K562 (cell line): Measurements from ENCODE around the gene HOXB13. TPM values are rescaled to one million over a fixed set of nuclear protein-coding genes. Genes with fewer than 3 reads are reported as not detected.

Source experiments
- ATAC-seq: fragments of 200-7000 bp; cut with Tn5 transposase; 3 replicates; pipeline ENCODE4 v1.9.1; 2020; ENCODE audit warnings: moderate library complexity
- BruUV-seq: library from RNA; stranded (reverse); fragments of 400-500 nt; replicated peaks from 2 replicates; lab custom pipeline; 2021; lab: Mats Ljungman, UMichigan
- CTCF ChIA-PET: fragments of 300-600 bp; formaldehyde crosslinking; extraction: SDS; loops from one replicate; lab custom pipeline; 2021; ENCODE audit warnings: low intra/inter-chr PET ratio; lab: Yijun Ruan, JAX
- POLR2A ChIA-PET: fragments of 300-600, 350-650 bp; sonication (Branson Sonifier 250); formaldehyde crosslinking; extraction: SDS; loops from one replicate; lab custom pipeline; 2021; ENCODE audit warnings: antibody characterized with exemption, inconsistent platforms; lab: Yijun Ruan, JAX
- DNase-seq, 4 experiments: peaks; one replicate each; pipeline versions ENCODE4 v3.0.0 to v3.0.0-alpha.2; 2011 to 2018; ENCODE audit warnings: low spot score in 3 of 4, mixed read lengths in 3 of 4; ENCODE audit errors: extremely low read depth in 1 of 4
- FAIRE-seq: peaks from 2 replicates; lab custom pipeline; 2011; peaks lifted over from hg19 to GRCh38; lab: Jason Lieb, UNC
- H2AFZ ChIP-seq: 2 replicates; pipeline ENCODE4 v1.6.0; 2011; ENCODE audit warnings: low read depth, low read length, control low read depth, inconsistent platforms
- H3K27ac ChIP-seq: fragments of 200-600 bp; 3 replicates; pipeline ENCODE4 v1.8.0; 2011; ENCODE audit warnings: low read depth, mild to moderate bottlenecking, control low read depth, inconsistent platforms, low read length, moderate library complexity, mixed read lengths; ENCODE audit errors: extremely low read depth
- H3K27me3 ChIP-seq, 2 experiments: fragments of 300-600 bp in 1 of 2; 2 replicates in 1 of 2; 3 replicates in 1 of 2; pipeline versions ENCODE4 v1.6.0 to v1.8.0; 2011; ENCODE audit warnings: inconsistent platforms in 2 of 2, low read length in 2 of 2, mild to moderate bottlenecking in 1 of 2, mixed read lengths in 1 of 2, moderate library complexity in 1 of 2; ENCODE audit not compliant: control insufficient read depth in 2 of 2, insufficient read depth in 2 of 2
- H3K36me3 ChIP-seq: fragments of 300-600 bp; 3 replicates; pipeline ENCODE4 v1.8.0; 2011; ENCODE audit warnings: mild to moderate bottlenecking, low read length, inconsistent platforms; ENCODE audit not compliant: control insufficient read depth, insufficient read depth
- H3K4me1 ChIP-seq, 2 experiments: fragments of 200-600 bp in 1 of 2; replicated peaks in 1 of 2; 2 replicates in 1 of 2; 3 replicates in 1 of 2; pipeline versions ENCODE4 v1.5.1 to v1.8.0; 2011; ENCODE audit warnings: inconsistent platforms in 2 of 2, low read length in 2 of 2, mild to moderate bottlenecking in 1 of 2, mixed read lengths in 1 of 2, moderate library complexity in 1 of 2; ENCODE audit not compliant: control insufficient read depth in 2 of 2, insufficient read depth in 2 of 2
- H3K4me2 ChIP-seq: 2 replicates; pipeline ENCODE4 v1.6.1; 2011; ENCODE audit warnings: low read length, control low read depth, inconsistent platforms, mixed read lengths; ENCODE audit not compliant: insufficient read depth
- H3K4me3 ChIP-seq: fragments of 200-600 bp; sonication (generic), shearing (Covaris generic); 2 replicates; pipeline ENCODE4 v1.5.1; 2016; ENCODE audit warnings: control low read depth, inconsistent platforms
- H3K79me2 ChIP-seq: fragments of 200-600 bp; 3 replicates; pipeline ENCODE4 v1.8.0; 2011; ENCODE audit warnings: low read length, inconsistent platforms; ENCODE audit not compliant: control insufficient read depth, insufficient read depth
- H3K9ac ChIP-seq, 2 experiments: 2 replicates each; pipeline versions ENCODE4 v1.6.0 to v1.6.1; 2011; ENCODE audit warnings: low read depth in 2 of 2, low read length in 2 of 2, control low read depth in 1 of 2, inconsistent platforms in 1 of 2, mild to moderate bottlenecking in 1 of 2, mixed read lengths in 1 of 2; ENCODE audit not compliant: insufficient read depth in 1 of 2
- H3K9me1 ChIP-seq: one replicate; pipeline ENCODE4 v1.6.0; 2011; ENCODE audit warnings: inconsistent platforms, mild to moderate bottlenecking, low read length, moderate library complexity; ENCODE audit not compliant: control insufficient read depth, insufficient read depth
- H3K9me3 ChIP-seq: replicated peaks from 2 replicates; pipeline ENCODE4 v1.5.1; 2011; ENCODE audit warnings: low read depth, low read length, inconsistent platforms; ENCODE audit not compliant: control insufficient read depth, insufficient read depth
- H4K20me1 ChIP-seq: replicated peaks from 2 replicates; pipeline ENCODE4 v1.6.1; 2011; ENCODE audit warnings: low read length, inconsistent platforms, mixed read lengths; ENCODE audit not compliant: control insufficient read depth, insufficient read depth
- FOXO4 ChIP-seq: fragments of 450-650 bp; formaldehyde crosslinking; IDR thresholded peaks from 2 replicates; pipeline ENCODE4 v1.4.0; 2020; ENCODE audit warnings: mild to moderate bottlenecking, moderate library complexity
- MTF1 ChIP-seq: fragments of 250-450 bp; sonication (Bioruptor Pico); IDR thresholded peaks from 2 replicates; pipeline ENCODE4 v1.9.0; 2021; ENCODE audit warnings: moderate library complexity, mild to moderate bottlenecking, inconsistent platforms, borderline replicate concordance
- POLR3G ChIP-seq: IDR thresholded peaks from 2 replicates; pipeline ENCODE4 v1.6.1; 2011; ENCODE audit not compliant: insufficient read length, insufficient replicate concordance; ENCODE audit errors: extremely low read depth
- RBM15 ChIP-seq: fragments of 200-400 bp; formaldehyde crosslinking; IDR thresholded peaks from 2 replicates; pipeline ENCODE4 v1.6.1; 2018; ENCODE audit warnings: mild to moderate bottlenecking, low read length, moderate library complexity; ENCODE audit not compliant: insufficient read depth
- RBM39 ChIP-seq: fragments of 200-400 bp; formaldehyde crosslinking; optimal IDR thresholded peaks from 2 replicates; pipeline ENCODE3; 2018; ENCODE audit warnings: low read depth, low read length
- TARDBP ChIP-seq: fragments of 450-650 bp; IDR thresholded peaks from 2 replicates; pipeline ENCODE4 v1.6.1; 2016
- XRCC3 ChIP-seq: fragments of 450-650 bp; IDR thresholded peaks from 2 replicates; pipeline ENCODE4 v1.6.1; 2017; ENCODE audit warnings: mild to moderate bottlenecking, moderate library complexity
- YBX1 ChIP-seq: fragments of 450-650 bp; IDR thresholded peaks from 2 replicates; pipeline ENCODE4 v1.7.1; 2016; ENCODE audit warnings: mild to moderate bottlenecking
- ZNF395 ChIP-seq: fragments of 200-800 bp; sonication (Bioruptor generic); IDR thresholded peaks from 2 replicates; pipeline ENCODE4 v1.6.1; 2017; ENCODE audit warnings: missing genetic modification characterization, missing compliant biosample characterization
- in situ Hi-C: fragments of 300-500 bp; cut with MboI; formaldehyde crosslinking; loops from 4 replicates; pipeline ENCODE4 v1.15.0; 2018; ENCODE audit warnings: inconsistent platforms, mixed read lengths
- intact Hi-C: fragments of 100-400 bp; cut with micrococcal nuclease; formaldehyde crosslinking; loops from 2 replicates; pipeline ENCODE4 v1.14.2; 2022
- polyA plus RNA-seq, 8 experiments: library from polyadenylated mRNA; depleted of rRNA in 4 of 8; stranded (reverse) in 5 of 8; unstranded in 3 of 8; fragments of >200 nt; fragmentation: Nextera tagmentation in 2 of 8; fragmentation: Illumina TruSeq in 1 of 8; extraction: Ambion mirVana in 2 of 8; extraction: Trizol in 1 of 8; gene quantifications; 2 replicates each; pipeline versions ENCODE4 v1.2.1 to v1.2.3, GENCODE V29; 2011 to 2014; ENCODE audit warnings: inconsistent platforms in 1 of 8, missing spikeins in 1 of 8
- total RNA-seq, 7 experiments: library from RNA; depleted of rRNA in 6 of 7; stranded (reverse); fragments of >200 nt in 6 of 7; fragmentation: Illumina TruSeq in 2 of 7; extraction: Trizol in 2 of 7; gene quantifications; 2 replicates each; pipeline versions ENCODE4 v1.2.1 to v1.2.3, GENCODE V29; 2011 to 2021; ENCODE audit warnings: low replicate concordance in 1 of 7

Gene HOXB13
- total and polyA plus RNA-seq, 9 of the 15 experiments (the other 6 are each of a cell fraction or from before 2014, with no cell fraction given) = not detected

DNA sequence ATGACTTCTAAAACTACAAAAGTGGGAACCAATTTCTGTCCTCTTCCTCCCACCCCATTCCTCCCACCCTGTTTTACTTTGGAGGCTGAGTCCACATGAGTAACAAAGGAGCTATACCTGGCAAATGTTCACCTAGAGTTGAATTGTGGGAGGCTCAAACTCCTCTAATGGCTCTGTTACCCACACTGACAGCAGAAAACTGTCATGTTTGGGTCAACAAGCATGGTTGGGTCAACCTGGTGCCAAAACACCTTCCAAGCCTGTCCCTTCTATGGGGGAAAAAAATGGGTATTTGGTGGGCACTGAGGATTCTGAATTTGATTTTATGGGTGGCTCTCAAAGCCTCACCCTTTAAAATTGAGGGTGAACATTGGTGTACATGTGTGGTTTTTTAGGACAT, 12.0 kb upstream of the HOXB13 start:
- Histone ChIP-seq H3K36me3 (no peaks in the 10 kb centered on the region), H3K27ac (no peak overlapping the region), H3K4me3 (no peak overlapping the region), H3K4me2 (no peak overlapping the region), H3K9me1 (no peaks in the 10 kb centered on the region), H2AFZ (no peak overlapping the region), H3K27me3 (peaks cover 39 to 64% of the 10 kb centered on the region in 2 experiments), H3K9ac (no peak overlapping the region), H3K4me1 (peaks cover 0 to 4% of the 10 kb centered on the region in 2 experiments; a peak in 3 of 5 replicates), H3K79me2 (no peaks in the 10 kb centered on the region), H3K9me3 (no peaks in the 10 kb centered on the region), H4K20me1 (peaks cover 5% of the 10 kb centered on the region; the same call in 1 of the 2 replicates)
- DNase-seq = no peak
- TF ChIP-seq RBM15 = no peak
- no peak for TF ChIP-seq TARDBP
- TF ChIP-seq FOXO4 (CRISPR knock-in tag) = no peak
- TF ChIP-seq YBX1 = no peak
- no peak for TF ChIP-seq POLR3G
- no peak for TF ChIP-seq RBM39
- TF ChIP-seq MTF1 (CRISPR knock-in tag) = no peak
- no peak for TF ChIP-seq ZNF395
- TF ChIP-seq XRCC3 = no peak
- ChIA-PET CTCF (no interaction called here), POLR2A (no interaction called here)
- no TSS peak for BruUV-seq
- intact Hi-C loops (no loop called here), in situ Hi-C loops (no loop called here)
- FAIRE-seq = no peak
- no peak for ATAC-seq
